Astrocyte of the spinal cord (primary cell): ENCODE measurements around the gene CTPS2.
A peak's percentile ranks its signal among the peaks of the same experiment; 100 is the strongest.

Experiments used
- DNase-seq: peaks from one replicate; pipeline ENCODE4 v3.0.0; 2011; ENCODE audit warnings: low read depth, low spot score
- H3K4me3 ChIP-seq: 2 replicates; pipeline ENCODE4 v1.5.1; 2011; ENCODE audit warnings: low read depth, mild to moderate bottlenecking, low read length, moderate library complexity
- in situ Hi-C: cut with HindIII; loops from 2 replicates; pipeline ENCODE4 v1.10.0; 2017; ENCODE audit warnings: low sequenced_read_pairs
- TF ChIP-seq, protein P1 (sequence below): IDR thresholded peaks from 2 replicates; pipeline ENCODE4 v1.5.1; 2012; ENCODE audit warnings: low read depth, mild to moderate bottlenecking, low read length, inconsistent platforms

Gene CTPS2

DNA sequence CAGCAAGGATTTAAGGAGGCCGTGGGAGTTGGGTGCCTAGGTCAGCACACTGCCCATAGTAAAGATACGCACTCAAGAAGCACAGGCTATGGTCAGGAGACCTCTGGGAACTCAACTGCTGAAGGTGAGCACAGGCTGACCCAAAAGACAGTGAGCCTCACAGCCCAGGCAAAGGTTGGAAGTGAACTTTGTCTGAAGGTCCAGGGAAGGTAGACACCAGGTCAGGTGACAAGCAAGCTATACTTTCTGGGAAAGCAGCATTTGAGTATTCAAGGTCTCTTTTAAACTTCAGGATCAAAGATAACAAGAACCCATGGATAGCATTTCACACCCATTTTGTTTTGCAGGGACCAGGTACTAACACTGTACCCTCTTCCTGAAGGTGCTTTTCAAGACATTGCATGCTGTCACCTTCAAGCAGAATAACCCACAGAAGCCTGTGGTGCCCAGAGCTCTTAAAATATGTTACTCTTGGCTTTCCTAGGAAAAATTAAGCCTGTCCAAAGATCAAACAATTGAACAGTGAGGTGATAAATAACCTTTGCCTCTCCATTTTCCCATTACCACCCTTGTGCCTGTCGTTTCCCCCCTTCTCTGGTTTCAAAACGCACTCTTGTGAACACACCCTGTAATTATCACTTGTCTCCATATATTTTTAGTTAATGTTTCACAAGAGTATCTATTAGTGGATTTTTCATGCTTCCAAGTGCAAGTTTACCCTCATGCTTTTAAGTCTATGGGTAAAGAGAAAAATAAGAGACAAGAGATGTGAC is 65.9 kb downstream of the CTPS2 start:
- TF ChIP-seq, protein P1, sequence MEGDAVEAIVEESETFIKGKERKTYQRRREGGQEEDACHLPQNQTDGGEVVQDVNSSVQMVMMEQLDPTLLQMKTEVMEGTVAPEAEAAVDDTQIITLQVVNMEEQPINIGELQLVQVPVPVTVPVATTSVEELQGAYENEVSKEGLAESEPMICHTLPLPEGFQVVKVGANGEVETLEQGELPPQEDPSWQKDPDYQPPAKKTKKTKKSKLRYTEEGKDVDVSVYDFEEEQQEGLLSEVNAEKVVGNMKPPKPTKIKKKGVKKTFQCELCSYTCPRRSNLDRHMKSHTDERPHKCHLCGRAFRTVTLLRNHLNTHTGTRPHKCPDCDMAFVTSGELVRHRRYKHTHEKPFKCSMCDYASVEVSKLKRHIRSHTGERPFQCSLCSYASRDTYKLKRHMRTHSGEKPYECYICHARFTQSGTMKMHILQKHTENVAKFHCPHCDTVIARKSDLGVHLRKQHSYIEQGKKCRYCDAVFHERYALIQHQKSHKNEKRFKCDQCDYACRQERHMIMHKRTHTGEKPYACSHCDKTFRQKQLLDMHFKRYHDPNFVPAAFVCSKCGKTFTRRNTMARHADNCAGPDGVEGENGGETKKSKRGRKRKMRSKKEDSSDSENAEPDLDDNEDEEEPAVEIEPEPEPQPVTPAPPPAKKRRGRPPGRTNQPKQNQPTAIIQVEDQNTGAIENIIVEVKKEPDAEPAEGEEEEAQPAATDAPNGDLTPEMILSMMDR = no peak
- no peak overlapping the region for H3K4me3 ChIP-seq
- in situ Hi-C loops = no loop called here
- DNase-seq = no peak

GRCh38 chrX:16643176-16643575 is 69.3 kb downstream of the CTPS2 start:
- no peak overlapping the region for H3K4me3 ChIP-seq
- in situ Hi-C loops = no loop called here
- no peak for DNase-seq
- TF ChIP-seq, protein P1 = no peak

DNA sequence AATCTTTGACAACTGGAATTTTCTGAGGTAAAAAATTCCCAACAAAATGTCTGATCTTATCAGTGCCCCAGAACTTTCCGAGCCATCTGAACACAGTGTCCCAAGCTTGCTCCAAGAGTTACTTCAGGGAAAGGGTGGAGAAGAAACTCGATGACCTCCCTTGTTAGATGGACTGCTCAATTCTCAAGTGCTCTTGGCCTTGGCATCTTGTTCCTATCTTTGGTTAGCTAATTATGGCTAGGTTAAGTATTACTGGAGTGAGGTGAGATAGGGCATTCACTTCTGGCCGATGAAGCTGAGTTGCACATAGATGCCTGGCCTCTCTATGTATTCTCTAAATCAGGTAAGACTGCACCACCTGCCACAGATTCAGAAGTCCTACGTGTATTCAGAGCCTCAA is 71.6 kb downstream of the CTPS2 start:
- in situ Hi-C loops = no loop called here
- TF ChIP-seq, protein P1 = no peak
- H3K4me3 ChIP-seq = no peak overlapping the region
- DNase-seq = no peak

DNA sequence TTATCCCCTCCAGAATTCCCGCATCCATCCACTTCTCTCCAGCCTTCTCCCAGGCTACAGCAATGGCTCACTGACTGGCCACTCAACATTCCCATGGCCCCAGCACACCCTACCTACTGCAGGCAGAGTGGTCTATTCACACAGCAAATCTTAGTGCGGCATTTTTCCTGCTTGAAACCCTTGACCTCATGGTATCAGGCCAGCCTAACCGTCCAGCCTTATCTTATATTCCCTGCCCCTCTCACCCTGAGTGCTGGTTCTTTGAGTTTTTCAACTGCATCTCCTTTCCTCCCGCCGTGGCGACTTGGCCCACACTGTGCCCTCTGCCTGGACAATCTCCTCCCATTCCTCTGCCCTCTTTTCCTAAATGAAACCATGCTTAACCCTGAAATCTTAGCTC is 72.5 kb downstream of the CTPS2 start:
- in situ Hi-C loops = no loop called here
- TF ChIP-seq, protein P1 = no peak
- DNase-seq = no peak
- no peak overlapping the region for H3K4me3 ChIP-seq

DNA sequence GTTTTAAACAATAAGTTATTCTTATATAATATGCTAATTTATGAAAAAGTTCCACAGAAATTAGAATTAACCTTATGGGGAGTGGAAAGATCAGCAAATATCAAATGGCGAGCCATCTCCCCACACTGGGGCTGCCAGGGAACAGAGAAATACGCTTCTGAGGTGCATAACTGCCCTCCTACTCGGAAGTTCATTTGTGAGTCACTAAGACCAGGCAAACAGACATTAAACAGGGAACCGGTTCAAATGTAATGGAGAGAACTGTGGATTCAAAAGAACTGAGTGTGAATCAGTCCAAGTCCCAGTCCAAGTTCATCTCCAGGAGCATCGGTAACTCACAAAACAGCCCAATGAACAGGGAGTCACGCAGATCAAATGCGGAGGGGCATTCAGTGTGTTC is 73.9 kb downstream of the CTPS2 start:
- in situ Hi-C loops = no loop called here
- no peak overlapping the region for H3K4me3 ChIP-seq
- TF ChIP-seq, protein P1 = no peak
- peak; percentile 27 for DNase-seq

DNA sequence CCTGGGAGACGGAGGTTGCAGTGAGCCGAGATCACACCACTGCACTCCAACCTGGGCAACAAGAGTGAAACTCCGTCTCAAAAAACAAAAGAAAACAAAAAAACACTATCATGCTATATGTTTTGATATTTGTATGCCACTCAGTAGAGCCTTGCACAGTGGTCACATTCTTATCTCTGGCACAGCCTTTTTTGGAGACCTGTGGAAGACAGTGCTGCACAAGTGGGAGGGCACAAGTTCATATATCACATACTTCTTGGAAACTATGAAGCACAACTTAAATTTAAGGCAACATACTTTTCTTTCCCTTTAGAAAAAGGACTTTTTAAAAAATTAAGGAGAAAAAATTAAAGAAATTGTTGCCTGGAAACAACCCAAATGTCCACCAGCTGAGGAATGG is 76.9 kb downstream of the CTPS2 start:
- no peak for DNase-seq
- H3K4me3 ChIP-seq = no peak overlapping the region
- TF ChIP-seq, protein P1 = no peak
- in situ Hi-C loops = no loop called here
